GM23338 (cell line): ENCODE data around the gene SCGB1C2. TPM values are rescaled to one million over a fixed set of nuclear protein-coding genes. Genes with fewer than 3 reads are reported as not detected.

ENCODE experiments used
- ATAC-seq: fragments of 200-7000 bp; cut with Tn5 transposase; 3 replicates; pipeline ENCODE4 v1.9.1; 2020
- DNase-seq: peaks from one replicate; pipeline ENCODE4 v3.0.0-alpha.2; 2015; ENCODE audit warnings: low spot score
- H2AFZ ChIP-seq: fragments of 200-600 bp; sonication (generic); 2 replicates; pipeline ENCODE4 v1.8.0; 2016; ENCODE audit warnings: antibody characterized with exemption, mild to moderate bottlenecking, moderate library complexity
- H3F3A ChIP-seq: fragments of 200-600 bp; sonication (generic); replicated peaks from 2 replicates; pipeline ENCODE4 v1.8.0; 2017; ENCODE audit warnings: antibody characterized with exemption, mixed run types, low read depth
- H3K27ac ChIP-seq: fragments of 200-600 bp; sonication (generic); 2 replicates; pipeline ENCODE4 v1.6.1; 2016; ENCODE audit warnings: low read depth
- H3K27me3 ChIP-seq: fragments of 200-600 bp; sonication (generic); 2 replicates; pipeline ENCODE4 v1.8.0; 2016; ENCODE audit warnings: mild to moderate bottlenecking, mixed run types, moderate library complexity; ENCODE audit not compliant: insufficient read depth
- H3K36me3 ChIP-seq: fragments of 200-600 bp; sonication (generic); 2 replicates; pipeline ENCODE4 v1.8.0; 2016; ENCODE audit warnings: mild to moderate bottlenecking; ENCODE audit not compliant: insufficient read depth
- H3K4me1 ChIP-seq: fragments of 200-600 bp; sonication (generic); 2 replicates; pipeline ENCODE4 v1.8.0; 2016; ENCODE audit warnings: mild to moderate bottlenecking, moderate library complexity; ENCODE audit not compliant: insufficient read depth
- H3K4me2 ChIP-seq: fragments of 200-600 bp; sonication (generic); 2 replicates; pipeline ENCODE4 v1.7.1; 2017; ENCODE audit warnings: mixed run types
- H3K4me3 ChIP-seq: fragments of 200-600 bp; sonication (generic); 2 replicates; pipeline ENCODE4 v1.6.1; 2016; ENCODE audit warnings: mixed run types
- H3K79me2 ChIP-seq: fragments of 200-600 bp; sonication (generic); replicated peaks from 2 replicates; pipeline ENCODE4 v1.8.0; 2017; ENCODE audit warnings: mild to moderate bottlenecking; ENCODE audit not compliant: insufficient read depth
- H3K9me2 ChIP-seq: fragments of 200-600 bp; sonication (generic); 2 replicates; pipeline ENCODE4 v1.8.0; 2017; ENCODE audit not compliant: insufficient read depth
- H4K20me1 ChIP-seq: fragments of 200-600 bp; sonication (generic); replicated peaks from 2 replicates; pipeline ENCODE4 v1.8.0; 2017; ENCODE audit warnings: mild to moderate bottlenecking; ENCODE audit not compliant: insufficient read depth
- H3K27ac Mint-ChIP-seq: 2 replicates; pipeline ENCODE4 v1.8.0; 2020; ENCODE audit warnings: inconsistent platforms, mild to moderate bottlenecking, moderate library complexity, mixed read lengths
- H3K27me3 Mint-ChIP-seq: 3 replicates; pipeline ENCODE4 v1.8.0; 2022; ENCODE audit warnings: low read depth, mild to moderate bottlenecking, moderate library complexity, mixed read lengths, inconsistent platforms; ENCODE audit not compliant: insufficient read depth, poor library complexity
- H3K36me3 Mint-ChIP-seq: 3 replicates; pipeline ENCODE4 v1.8.0; 2021; ENCODE audit warnings: low read depth, mild to moderate bottlenecking, inconsistent platforms, moderate library complexity, mixed read lengths
- H3K4me1 Mint-ChIP-seq: 3 replicates; pipeline ENCODE4 v1.8.0; 2020; ENCODE audit warnings: mild to moderate bottlenecking, inconsistent platforms, mixed read lengths
- H3K4me3 Mint-ChIP-seq: 3 replicates; pipeline ENCODE4 v1.8.0; 2021; ENCODE audit warnings: moderate library complexity, mild to moderate bottlenecking, inconsistent platforms, mixed read lengths
- H3K9me3 Mint-ChIP-seq: 3 replicates; pipeline ENCODE4 v1.8.0; 2020; ENCODE audit warnings: moderate library complexity, mild to moderate bottlenecking, inconsistent platforms, mixed read lengths
- CREB1 ChIP-seq: fragments of 250-450 bp; sonication (Bioruptor Pico); IDR thresholded peaks from 2 replicates; pipeline ENCODE4 v1.5.0; 2020; ENCODE audit warnings: low read depth, mild to moderate bottlenecking, moderate library complexity
- EZH2 ChIP-seq: fragments of 200-600 bp; sonication (generic); IDR thresholded peaks from one replicate; pipeline ENCODE4 v1.8.0; 2017; ENCODE audit warnings: antibody characterized with exemption, mild to moderate bottlenecking, low read depth; ENCODE audit not compliant: unreplicated experiment
- EZH2phosphoT487 ChIP-seq: fragments of 200-600 bp; sonication (generic); IDR thresholded peaks from one replicate; pipeline ENCODE4 v1.8.1; 2018; ENCODE audit warnings: antibody characterized with exemption; ENCODE audit not compliant: unreplicated experiment
- JUNB ChIP-seq: IDR thresholded peaks from one replicate; pipeline ENCODE4 v1.6.1; 2016; ENCODE audit warnings: antibody characterized with exemption; ENCODE audit not compliant: unreplicated experiment
- NANOG ChIP-seq: IDR thresholded peaks from 2 replicates; pipeline ENCODE4 v1.6.1; 2016; ENCODE audit warnings: antibody characterized with exemption, borderline replicate concordance
- POLR2AphosphoS5 ChIP-seq: IDR thresholded peaks from 2 replicates; pipeline ENCODE4 v1.6.1; 2016; ENCODE audit warnings: antibody characterized with exemption, low read depth
- STAT1 ChIP-seq: IDR thresholded peaks from one replicate; pipeline ENCODE4 v1.6.1; 2016; ENCODE audit warnings: antibody characterized with exemption; ENCODE audit not compliant: unreplicated experiment
- ZNF114 ChIP-seq: fragments of 250-450 bp; sonication (Bioruptor Pico); IDR thresholded peaks from 2 replicates; pipeline ENCODE4 v1.5.0; 2020; ENCODE audit warnings: mild to moderate bottlenecking, moderate library complexity
- ZNF331 ChIP-seq: fragments of 250-450 bp; sonication (Bioruptor Pico); IDR thresholded peaks from 2 replicates; pipeline ENCODE4 v1.5.0; 2020; ENCODE audit warnings: low read depth, mild to moderate bottlenecking, moderate library complexity
- polyA plus RNA-seq: library from polyadenylated mRNA; unstranded; fragments of >200 nt; fragmentation: Nextera tagmentation; extraction: Ambion mirVana; gene quantifications from 2 replicates; pipeline ENCODE4 v1.2.1, GENCODE V29; 2016
- total RNA-seq: library from RNA; depleted of rRNA; stranded (reverse); fragments of >200 nt; shearing (Covaris generic); gene quantifications from 2 replicates; pipeline ENCODE4 v1.2.3, GENCODE V29; 2014
- TF ChIP-seq, protein P1 (sequence below): fragments of 250-450 bp; sonication (Bioruptor Pico); IDR thresholded peaks from 2 replicates; pipeline ENCODE4 v1.5.0; 2020; ENCODE audit warnings: mild to moderate bottlenecking, moderate library complexity
- TF ChIP-seq, protein P2 (sequence below): IDR thresholded peaks from 2 replicates; pipeline ENCODE4 v1.6.1; 2016; ENCODE audit warnings: antibody characterized with exemption
- TF ChIP-seq, protein P3 (sequence below), 2 experiments: fragments of 200-600 bp in 1 of 2; sonication (generic) in 1 of 2; conservative IDR thresholded peaks; 2 replicates each; pipeline versions ENCODE4 v1.5.1 to v1.6.1; 2016 to 2017; ENCODE audit warnings: antibody characterized with exemption in 2 of 2, low read depth in 2 of 2, mild to moderate bottlenecking in 2 of 2, moderate library complexity in 1 of 2
- TF ChIP-seq, protein P4 (sequence below): IDR thresholded peaks from one replicate; pipeline ENCODE4 v1.6.1; 2018; ENCODE audit warnings: antibody characterized with exemption; ENCODE audit not compliant: unreplicated experiment

SCGB1C2 gene
- total and polyA plus RNA-seq, 2 experiments from 2014 or later = not detected

DNA sequence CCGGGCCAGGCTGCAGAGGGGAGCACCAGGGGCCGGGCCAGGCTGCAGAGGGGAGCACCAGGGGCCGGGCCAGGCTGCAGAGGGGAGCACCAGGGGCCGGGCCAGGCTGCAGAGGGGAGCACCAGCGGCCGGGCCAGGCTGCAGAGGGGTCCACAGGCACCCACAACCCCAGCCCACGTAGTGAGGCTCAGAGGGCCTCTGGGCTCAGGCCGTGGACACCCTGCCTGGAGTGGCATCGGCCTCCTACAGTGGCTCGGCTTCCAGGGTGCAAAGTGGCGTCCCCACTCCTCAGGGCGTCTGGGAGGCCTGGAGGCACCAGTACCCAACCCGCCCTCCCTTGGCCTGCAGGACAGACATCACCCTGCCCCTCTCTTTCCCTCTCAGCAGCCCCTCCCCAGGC lies 34.5 kb downstream of the SCGB1C2 start:
- no peaks in the 10 kb centered on the region for H3K9me2 ChIP-seq
- H3K4me1 ChIP-seq = no peaks in the 10 kb centered on the region
- no peaks in the 10 kb centered on the region for H3K36me3 ChIP-seq
- H3K27ac Mint-ChIP-seq = no peak overlapping the region
- no peak for DNase-seq
- no peaks in the 10 kb centered on the region for H3K79me2 ChIP-seq
- no peak overlapping the region for H2AFZ ChIP-seq
- H3K9me3 Mint-ChIP-seq = no peaks in the 10 kb centered on the region
- H3K4me3 ChIP-seq = no peak overlapping the region
- no peak overlapping the region for H3K4me2 ChIP-seq
- no peaks in the 10 kb centered on the region for H4K20me1 ChIP-seq
- no peaks in the 10 kb centered on the region for H3K36me3 Mint-ChIP-seq
- H3K4me3 Mint-ChIP-seq = no peak overlapping the region
- peaks cover 3% of the 10 kb centered on the region for H3K27me3 Mint-ChIP-seq
- no peak for ATAC-seq
- no peaks in the 10 kb centered on the region for H3K4me1 Mint-ChIP-seq
- H3K27ac ChIP-seq = no peak overlapping the region
- no peaks in the 10 kb centered on the region for H3F3A ChIP-seq
- TF ChIP-seq EZH2 = no peak
- TF ChIP-seq, protein P1, sequence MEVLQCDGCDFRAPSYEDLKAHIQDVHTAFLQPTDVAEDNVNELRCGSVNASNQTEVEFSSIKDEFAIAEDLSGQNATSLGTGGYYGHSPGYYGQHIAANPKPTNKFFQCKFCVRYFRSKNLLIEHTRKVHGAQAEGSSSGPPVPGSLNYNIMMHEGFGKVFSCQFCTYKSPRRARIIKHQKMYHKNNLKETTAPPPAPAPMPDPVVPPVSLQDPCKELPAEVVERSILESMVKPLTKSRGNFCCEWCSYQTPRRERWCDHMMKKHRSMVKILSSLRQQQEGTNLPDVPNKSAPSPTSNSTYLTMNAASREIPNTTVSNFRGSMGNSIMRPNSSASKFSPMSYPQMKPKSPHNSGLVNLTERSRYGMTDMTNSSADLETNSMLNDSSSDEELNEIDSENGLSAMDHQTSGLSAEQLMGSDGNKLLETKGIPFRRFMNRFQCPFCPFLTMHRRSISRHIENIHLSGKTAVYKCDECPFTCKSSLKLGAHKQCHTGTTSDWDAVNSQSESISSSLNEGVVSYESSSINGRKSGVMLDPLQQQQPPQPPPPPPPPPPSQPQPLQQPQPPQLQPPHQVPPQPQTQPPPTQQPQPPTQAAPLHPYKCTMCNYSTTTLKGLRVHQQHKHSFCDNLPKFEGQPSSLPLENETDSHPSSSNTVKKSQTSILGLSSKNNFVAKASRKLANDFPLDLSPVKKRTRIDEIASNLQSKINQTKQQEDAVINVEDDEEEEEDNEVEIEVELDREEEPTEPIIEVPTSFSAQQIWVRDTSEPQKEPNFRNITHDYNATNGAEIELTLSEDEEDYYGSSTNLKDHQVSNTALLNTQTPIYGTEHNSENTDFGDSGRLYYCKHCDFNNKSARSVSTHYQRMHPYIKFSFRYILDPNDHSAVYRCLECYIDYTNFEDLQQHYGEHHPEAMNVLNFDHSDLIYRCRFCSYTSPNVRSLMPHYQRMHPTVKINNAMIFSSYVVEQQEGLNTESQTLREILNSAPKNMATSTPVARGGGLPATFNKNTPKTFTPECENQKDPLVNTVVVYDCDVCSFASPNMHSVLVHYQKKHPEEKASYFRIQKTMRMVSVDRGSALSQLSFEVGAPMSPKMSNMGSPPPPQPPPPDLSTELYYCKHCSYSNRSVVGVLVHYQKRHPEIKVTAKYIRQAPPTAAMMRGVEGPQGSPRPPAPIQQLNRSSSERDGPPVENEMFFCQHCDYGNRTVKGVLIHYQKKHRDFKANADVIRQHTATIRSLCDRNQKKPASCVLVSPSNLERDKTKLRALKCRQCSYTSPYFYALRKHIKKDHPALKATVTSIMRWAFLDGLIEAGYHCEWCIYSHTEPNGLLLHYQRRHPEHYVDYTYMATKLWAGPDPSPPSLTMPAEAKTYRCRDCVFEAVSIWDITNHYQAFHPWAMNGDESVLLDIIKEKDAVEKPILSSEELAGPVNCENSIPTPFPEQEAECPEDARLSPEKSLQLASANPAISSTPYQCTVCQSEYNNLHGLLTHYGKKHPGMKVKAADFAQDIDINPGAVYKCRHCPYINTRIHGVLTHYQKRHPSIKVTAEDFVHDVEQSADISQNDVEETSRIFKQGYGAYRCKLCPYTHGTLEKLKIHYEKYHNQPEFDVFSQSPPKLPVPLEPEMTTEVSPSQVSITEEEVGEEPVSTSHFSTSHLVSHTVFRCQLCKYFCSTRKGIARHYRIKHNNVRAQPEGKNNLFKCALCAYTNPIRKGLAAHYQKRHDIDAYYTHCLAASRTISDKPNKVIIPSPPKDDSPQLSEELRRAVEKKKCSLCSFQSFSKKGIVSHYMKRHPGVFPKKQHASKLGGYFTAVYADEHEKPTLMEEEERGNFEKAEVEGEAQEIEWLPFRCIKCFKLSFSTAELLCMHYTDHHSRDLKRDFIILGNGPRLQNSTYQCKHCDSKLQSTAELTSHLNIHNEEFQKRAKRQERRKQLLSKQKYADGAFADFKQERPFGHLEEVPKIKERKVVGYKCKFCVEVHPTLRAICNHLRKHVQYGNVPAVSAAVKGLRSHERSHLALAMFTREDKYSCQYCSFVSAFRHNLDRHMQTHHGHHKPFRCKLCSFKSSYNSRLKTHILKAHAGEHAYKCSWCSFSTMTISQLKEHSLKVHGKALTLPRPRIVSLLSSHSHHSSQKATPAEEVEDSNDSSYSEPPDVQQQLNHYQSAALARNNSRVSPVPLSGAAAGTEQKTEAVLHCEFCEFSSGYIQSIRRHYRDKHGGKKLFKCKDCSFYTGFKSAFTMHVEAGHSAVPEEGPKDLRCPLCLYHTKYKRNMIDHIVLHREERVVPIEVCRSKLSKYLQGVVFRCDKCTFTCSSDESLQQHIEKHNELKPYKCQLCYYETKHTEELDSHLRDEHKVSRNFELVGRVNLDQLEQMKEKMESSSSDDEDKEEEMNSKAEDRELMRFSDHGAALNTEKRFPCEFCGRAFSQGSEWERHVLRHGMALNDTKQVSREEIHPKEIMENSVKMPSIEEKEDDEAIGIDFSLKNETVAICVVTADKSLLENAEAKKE = no peak
- TF ChIP-seq POLR2AphosphoS5 = no peak
- TF ChIP-seq ZNF331 (CRISPR knock-in tag) = no peak
- TF ChIP-seq NANOG = no peak
- TF ChIP-seq, protein P2, sequence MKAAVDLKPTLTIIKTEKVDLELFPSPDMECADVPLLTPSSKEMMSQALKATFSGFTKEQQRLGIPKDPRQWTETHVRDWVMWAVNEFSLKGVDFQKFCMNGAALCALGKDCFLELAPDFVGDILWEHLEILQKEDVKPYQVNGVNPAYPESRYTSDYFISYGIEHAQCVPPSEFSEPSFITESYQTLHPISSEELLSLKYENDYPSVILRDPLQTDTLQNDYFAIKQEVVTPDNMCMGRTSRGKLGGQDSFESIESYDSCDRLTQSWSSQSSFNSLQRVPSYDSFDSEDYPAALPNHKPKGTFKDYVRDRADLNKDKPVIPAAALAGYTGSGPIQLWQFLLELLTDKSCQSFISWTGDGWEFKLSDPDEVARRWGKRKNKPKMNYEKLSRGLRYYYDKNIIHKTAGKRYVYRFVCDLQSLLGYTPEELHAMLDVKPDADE = no peak
- no peak for TF ChIP-seq CREB1 (CRISPR knock-in tag)
- TF ChIP-seq STAT1 = no peak
- TF ChIP-seq, protein P3, sequence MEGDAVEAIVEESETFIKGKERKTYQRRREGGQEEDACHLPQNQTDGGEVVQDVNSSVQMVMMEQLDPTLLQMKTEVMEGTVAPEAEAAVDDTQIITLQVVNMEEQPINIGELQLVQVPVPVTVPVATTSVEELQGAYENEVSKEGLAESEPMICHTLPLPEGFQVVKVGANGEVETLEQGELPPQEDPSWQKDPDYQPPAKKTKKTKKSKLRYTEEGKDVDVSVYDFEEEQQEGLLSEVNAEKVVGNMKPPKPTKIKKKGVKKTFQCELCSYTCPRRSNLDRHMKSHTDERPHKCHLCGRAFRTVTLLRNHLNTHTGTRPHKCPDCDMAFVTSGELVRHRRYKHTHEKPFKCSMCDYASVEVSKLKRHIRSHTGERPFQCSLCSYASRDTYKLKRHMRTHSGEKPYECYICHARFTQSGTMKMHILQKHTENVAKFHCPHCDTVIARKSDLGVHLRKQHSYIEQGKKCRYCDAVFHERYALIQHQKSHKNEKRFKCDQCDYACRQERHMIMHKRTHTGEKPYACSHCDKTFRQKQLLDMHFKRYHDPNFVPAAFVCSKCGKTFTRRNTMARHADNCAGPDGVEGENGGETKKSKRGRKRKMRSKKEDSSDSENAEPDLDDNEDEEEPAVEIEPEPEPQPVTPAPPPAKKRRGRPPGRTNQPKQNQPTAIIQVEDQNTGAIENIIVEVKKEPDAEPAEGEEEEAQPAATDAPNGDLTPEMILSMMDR (conservative IDR thresholded peaks at IDR 0.05; ENCODE audit: low read depth in 2 of 2) = no peak
- TF ChIP-seq, protein P4, sequence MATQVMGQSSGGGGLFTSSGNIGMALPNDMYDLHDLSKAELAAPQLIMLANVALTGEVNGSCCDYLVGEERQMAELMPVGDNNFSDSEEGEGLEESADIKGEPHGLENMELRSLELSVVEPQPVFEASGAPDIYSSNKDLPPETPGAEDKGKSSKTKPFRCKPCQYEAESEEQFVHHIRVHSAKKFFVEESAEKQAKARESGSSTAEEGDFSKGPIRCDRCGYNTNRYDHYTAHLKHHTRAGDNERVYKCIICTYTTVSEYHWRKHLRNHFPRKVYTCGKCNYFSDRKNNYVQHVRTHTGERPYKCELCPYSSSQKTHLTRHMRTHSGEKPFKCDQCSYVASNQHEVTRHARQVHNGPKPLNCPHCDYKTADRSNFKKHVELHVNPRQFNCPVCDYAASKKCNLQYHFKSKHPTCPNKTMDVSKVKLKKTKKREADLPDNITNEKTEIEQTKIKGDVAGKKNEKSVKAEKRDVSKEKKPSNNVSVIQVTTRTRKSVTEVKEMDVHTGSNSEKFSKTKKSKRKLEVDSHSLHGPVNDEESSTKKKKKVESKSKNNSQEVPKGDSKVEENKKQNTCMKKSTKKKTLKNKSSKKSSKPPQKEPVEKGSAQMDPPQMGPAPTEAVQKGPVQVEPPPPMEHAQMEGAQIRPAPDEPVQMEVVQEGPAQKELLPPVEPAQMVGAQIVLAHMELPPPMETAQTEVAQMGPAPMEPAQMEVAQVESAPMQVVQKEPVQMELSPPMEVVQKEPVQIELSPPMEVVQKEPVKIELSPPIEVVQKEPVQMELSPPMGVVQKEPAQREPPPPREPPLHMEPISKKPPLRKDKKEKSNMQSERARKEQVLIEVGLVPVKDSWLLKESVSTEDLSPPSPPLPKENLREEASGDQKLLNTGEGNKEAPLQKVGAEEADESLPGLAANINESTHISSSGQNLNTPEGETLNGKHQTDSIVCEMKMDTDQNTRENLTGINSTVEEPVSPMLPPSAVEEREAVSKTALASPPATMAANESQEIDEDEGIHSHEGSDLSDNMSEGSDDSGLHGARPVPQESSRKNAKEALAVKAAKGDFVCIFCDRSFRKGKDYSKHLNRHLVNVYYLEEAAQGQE = no peak
- no peak for TF ChIP-seq JUNB
- no peak for TF ChIP-seq EZH2phosphoT487
- TF ChIP-seq ZNF114 = no peak
- H3K27me3 ChIP-seq = no peaks in the 10 kb centered on the region
